ENCODE measurements around the gene ELMO1.

Gene ELMO1

GRCh38 chr7:37363536-37364491 lies 84.8 kb downstream of the ELMO1 start:
- DNase-seq = no peak

- DNase-seq = no peak
Measured at GRCh38 chr7:37362802-37363201, 85.9 kb downstream of the ELMO1 start.

GRCh38 chr7:37360484-37360883 lies 88.2 kb downstream of the ELMO1 start:
- DNase-seq = no peak

- no peak for DNase-seq
Measured at GRCh38 chr7:37359662-37360444, 88.8 kb downstream of the ELMO1 start.

GRCh38 chr7:37359180-37359579 lies 89.5 kb downstream of the ELMO1 start:
- no peak for DNase-seq

- no peak for DNase-seq
Measured at GRCh38 chr7:37357637-37357996, 91.0 kb downstream of the ELMO1 start.

GRCh38 chr7:37356911-37357636 lies 91.6 kb downstream of the ELMO1 start:
- no peak for DNase-seq

- peak; percentile 91 for DNase-seq
Measured at GRCh38 chr7:37354656-37355131, 94.0 kb downstream of the ELMO1 start.

- no peak for DNase-seq
Measured at GRCh38 chr7:37353949-37354655, 94.6 kb downstream of the ELMO1 start.

- peak; percentile 59 for DNase-seq
Measured at GRCh38 chr7:37352974-37353948, 95.4 kb downstream of the ELMO1 start.

- no peak for DNase-seq
Measured at GRCh38 chr7:37352251-37352880, 96.3 kb downstream of the ELMO1 start.

- DNase-seq = no peak
Measured at GRCh38 chr7:37351716-37352115, 96.9 kb downstream of the ELMO1 start.

GRCh38 chr7:37349979-37350590 lies 98.6 kb downstream of the ELMO1 start:
- peak; percentile 16 for DNase-seq

GRCh38 chr7:37348982-37349381 lies 99.7 kb downstream of the ELMO1 start:
- no peak for DNase-seq

- no peak for DNase-seq
Measured at GRCh38 chr7:37346761-37347160, 101.9 kb downstream of the ELMO1 start.

GRCh38 chr7:37344886-37345579 lies 103.6 kb downstream of the ELMO1 start:
- DNase-seq = no peak

- peak; percentile 81 for DNase-seq
Measured at GRCh38 chr7:37342688-37343471, 105.8 kb downstream of the ELMO1 start.

GRCh38 chr7:37342176-37342687 lies 106.4 kb downstream of the ELMO1 start:
- DNase-seq = no peak

All from GDM1 (cell line).